Neural crest cell (in vitro differentiated cells): ENCODE results near the gene PAPOLA. TPM values are rescaled to one million over a fixed set of nuclear protein-coding genes. Genes with fewer than 3 reads are reported as not detected.

Source experiments
- DNase-seq: peaks from one replicate; pipeline ENCODE4 v3.0.0; 2021; ENCODE audit warnings: low read depth, mixed read lengths, low spot score
- H3K27ac Mint-ChIP-seq: one replicate; pipeline ENCODE4 v1.8.0; 2021; ENCODE audit warnings: mild to moderate bottlenecking, mixed read lengths; ENCODE audit not compliant: unreplicated experiment
- H3K27me3 Mint-ChIP-seq: 2 replicates; pipeline ENCODE4 v1.8.0; 2021; ENCODE audit warnings: low read depth, mild to moderate bottlenecking, mixed read lengths
- H3K36me3 Mint-ChIP-seq: 2 replicates; pipeline ENCODE4 v1.8.0; 2021; ENCODE audit warnings: low read depth, mild to moderate bottlenecking, mixed read lengths
- H3K4me1 Mint-ChIP-seq: 2 replicates; pipeline ENCODE4 v1.8.0; 2021; ENCODE audit warnings: mixed read lengths
- H3K4me3 Mint-ChIP-seq: one replicate; pipeline ENCODE4 v1.8.0; 2021; ENCODE audit warnings: mild to moderate bottlenecking, mixed read lengths
- H3K9me3 Mint-ChIP-seq: 2 replicates; pipeline ENCODE4 v1.8.0; 2021; ENCODE audit warnings: mixed read lengths
- total RNA-seq: library from RNA; stranded (reverse); gene quantifications from 2 replicates; pipeline ENCODE4 v1.2.1, GENCODE V29; 2021
- TF ChIP-seq, protein P1 (sequence below): fragments of 200-600 bp; sonication (generic); conservative IDR thresholded peaks from 2 replicates; pipeline ENCODE4 v1.5.0; 2021; ENCODE audit warnings: antibody characterized with exemption, mild to moderate bottlenecking

Gene PAPOLA
- total RNA-seq, 1 donor from 2014 or later, result 215 TPM

DNA sequence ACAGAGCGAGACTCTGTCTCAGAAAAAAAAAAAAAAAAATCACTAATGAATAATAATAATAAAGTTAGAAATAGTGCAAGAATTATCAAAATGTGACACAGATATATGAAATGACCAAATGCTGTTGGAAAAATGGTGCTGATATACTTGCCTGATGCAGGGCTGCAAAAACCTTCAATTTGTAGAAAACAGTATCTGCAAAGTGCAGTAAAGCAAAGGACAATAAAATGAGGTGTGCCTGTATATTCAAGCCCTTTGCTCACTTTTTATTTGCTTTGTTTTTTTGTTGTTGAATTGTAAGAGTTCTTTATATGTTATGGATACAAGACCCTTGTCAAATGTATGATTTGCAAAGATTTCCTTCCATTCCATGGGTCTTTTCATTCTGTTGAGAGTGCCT is 9.0 kb upstream of the PAPOLA start:
- no peak for DNase-seq
- Mint-ChIP-seq H3K27ac (no peak overlapping the region), H3K4me3 (no peak overlapping the region), H3K27me3 (peaks cover 4% of the 10 kb centered on the region), H3K36me3 (no peaks in the 10 kb centered on the region), H3K4me1 (peaks cover 9% of the 10 kb centered on the region), H3K9me3 (no peaks in the 10 kb centered on the region)
- TF ChIP-seq, protein P1, sequence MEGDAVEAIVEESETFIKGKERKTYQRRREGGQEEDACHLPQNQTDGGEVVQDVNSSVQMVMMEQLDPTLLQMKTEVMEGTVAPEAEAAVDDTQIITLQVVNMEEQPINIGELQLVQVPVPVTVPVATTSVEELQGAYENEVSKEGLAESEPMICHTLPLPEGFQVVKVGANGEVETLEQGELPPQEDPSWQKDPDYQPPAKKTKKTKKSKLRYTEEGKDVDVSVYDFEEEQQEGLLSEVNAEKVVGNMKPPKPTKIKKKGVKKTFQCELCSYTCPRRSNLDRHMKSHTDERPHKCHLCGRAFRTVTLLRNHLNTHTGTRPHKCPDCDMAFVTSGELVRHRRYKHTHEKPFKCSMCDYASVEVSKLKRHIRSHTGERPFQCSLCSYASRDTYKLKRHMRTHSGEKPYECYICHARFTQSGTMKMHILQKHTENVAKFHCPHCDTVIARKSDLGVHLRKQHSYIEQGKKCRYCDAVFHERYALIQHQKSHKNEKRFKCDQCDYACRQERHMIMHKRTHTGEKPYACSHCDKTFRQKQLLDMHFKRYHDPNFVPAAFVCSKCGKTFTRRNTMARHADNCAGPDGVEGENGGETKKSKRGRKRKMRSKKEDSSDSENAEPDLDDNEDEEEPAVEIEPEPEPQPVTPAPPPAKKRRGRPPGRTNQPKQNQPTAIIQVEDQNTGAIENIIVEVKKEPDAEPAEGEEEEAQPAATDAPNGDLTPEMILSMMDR, result no peak

DNA sequence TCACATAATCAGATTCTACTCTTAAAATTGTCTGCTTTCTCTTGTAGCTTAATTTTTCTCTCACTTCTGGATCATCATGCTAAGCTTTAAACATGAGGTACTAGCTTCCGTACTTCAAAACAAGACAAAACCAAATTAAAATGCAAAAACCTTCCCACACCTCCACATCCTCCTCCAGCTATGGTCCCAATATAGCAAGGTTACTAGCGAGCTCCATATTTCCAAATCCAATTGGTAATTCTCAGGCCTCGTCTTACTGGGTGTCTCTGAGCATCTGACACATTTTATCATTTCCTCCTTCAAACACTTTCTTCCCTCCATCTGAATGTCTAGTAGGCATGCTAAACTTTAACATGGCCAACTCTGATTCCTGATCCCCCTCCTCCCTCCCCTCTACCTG is 7.9 kb upstream of the PAPOLA start:
- no peaks in the 10 kb centered on the region for H3K9me3 Mint-ChIP-seq
- H3K27me3 Mint-ChIP-seq, result peaks cover 4% of the 10 kb centered on the region
- H3K36me3 Mint-ChIP-seq, result no peaks in the 10 kb centered on the region
- peak overlapping the region; percentile 53 for H3K27ac Mint-ChIP-seq
- TF ChIP-seq, protein P1, result no peak
- no peak overlapping the region for H3K4me3 Mint-ChIP-seq
- DNase-seq, result no peak
- H3K4me1 Mint-ChIP-seq, result peaks cover 9% of the 10 kb centered on the region

DNA sequence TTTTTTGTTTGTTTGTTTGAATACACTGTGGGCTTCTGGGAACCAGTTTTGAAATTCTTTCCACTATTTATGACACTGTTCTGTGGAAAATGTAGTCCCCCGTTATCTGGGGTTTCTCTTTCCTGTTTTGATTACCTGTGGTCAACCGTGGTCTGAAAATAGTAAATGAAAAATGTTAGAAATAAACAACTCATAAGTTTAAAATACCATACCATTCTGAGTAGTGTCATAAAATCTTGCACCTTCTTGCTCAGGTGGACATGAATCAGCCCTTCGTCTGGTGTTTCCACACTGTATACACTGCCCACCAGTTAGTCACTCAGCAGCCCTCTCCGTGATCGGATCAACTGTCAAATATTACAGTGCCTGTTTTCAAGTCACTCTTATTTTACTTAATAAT is 5.1 kb upstream of the PAPOLA start:
- Mint-ChIP-seq H3K4me1 (peaks cover 17% of the 10 kb centered on the region), H3K27ac (no peak overlapping the region)
- TF ChIP-seq, protein P1, result no peak

DNA sequence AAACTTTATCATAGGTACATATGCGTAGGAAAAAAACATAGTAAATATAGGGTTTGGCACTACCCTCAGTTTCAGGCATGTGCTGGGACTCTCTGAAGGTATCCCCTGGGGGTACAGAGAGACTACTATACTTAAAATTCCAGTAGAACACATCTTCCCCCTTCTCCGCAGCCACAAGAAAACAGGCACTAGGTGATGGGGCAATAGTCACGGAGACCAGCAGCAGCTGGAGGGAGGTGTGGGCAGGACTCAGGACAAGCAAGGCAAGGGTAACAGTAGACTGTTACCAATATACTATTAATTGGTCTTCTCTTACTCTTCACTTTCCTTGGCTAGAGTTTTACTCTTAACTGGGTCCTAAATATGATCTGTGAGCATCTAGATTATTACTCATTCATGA is 4.6 kb upstream of the PAPOLA start:
- no peak for DNase-seq
- H3K27ac Mint-ChIP-seq, result no peak overlapping the region
- peak overlapping the region; percentile 24 for H3K4me3 Mint-ChIP-seq
- peaks cover 19% of the 10 kb centered on the region for H3K4me1 Mint-ChIP-seq
- peaks cover 4% of the 10 kb centered on the region for H3K27me3 Mint-ChIP-seq
- TF ChIP-seq, protein P1, result no peak
- H3K36me3 Mint-ChIP-seq, result no peaks in the 10 kb centered on the region
- H3K9me3 Mint-ChIP-seq, result no peaks in the 10 kb centered on the region

More for the DNA sequence above, 5.1 kb upstream of the PAPOLA start:
- Mint-ChIP-seq H3K4me3 (no peak overlapping the region), H3K27me3 (peaks cover 4% of the 10 kb centered on the region), H3K9me3 (no peaks in the 10 kb centered on the region), H3K36me3 (no peaks in the 10 kb centered on the region)
- no peak for DNase-seq

DNA sequence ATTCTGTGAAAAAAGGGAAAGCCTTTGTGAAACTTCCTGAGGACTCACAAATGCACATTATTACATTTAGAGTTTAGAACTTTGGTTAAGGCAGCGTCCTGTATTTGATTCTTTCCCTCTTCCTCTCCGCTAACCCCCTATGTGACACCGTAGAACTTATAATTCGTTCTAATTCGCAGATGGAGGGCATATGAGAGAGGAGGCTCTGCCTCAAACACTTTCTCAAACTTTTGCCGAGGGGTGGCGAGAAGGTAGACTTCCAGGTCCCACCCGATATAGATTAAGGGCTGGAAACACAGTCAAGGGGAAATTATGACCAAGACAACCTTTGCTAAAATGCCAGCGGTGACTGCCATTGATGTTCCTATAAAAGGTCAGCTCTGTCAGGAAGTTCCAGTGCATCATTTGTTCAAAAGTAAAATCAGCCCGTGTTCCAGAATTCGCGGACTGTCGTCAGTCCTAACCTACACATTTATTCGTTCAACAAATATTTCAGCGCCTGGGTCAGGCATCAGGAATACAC is 904 bp upstream of the PAPOLA start:
- Mint-ChIP-seq H3K4me3 (peak overlapping the region; percentile 96), H3K27me3 (peaks cover 2% of the 10 kb centered on the region), H3K27ac (peak overlapping the region; percentile 99), H3K36me3 (peaks cover 5% of the 10 kb centered on the region), H3K9me3 (no peaks in the 10 kb centered on the region), H3K4me1 (peaks cover 41% of the 10 kb centered on the region)
- TF ChIP-seq, protein P1, result no peak
- DNase-seq, result no peak
